HG02970 (cell line): Measurements from ENCODE around the gene HRG.
"Not testable (repeated sequence)": the region's sequence is repeated elsewhere in the genome, so short reads cannot be mapped to it uniquely, and the experiment has no call there.

ENCODE experiments used
- ATAC-seq: cut with Tn5 transposase; IDR thresholded peaks from one replicate; pipeline ENCODE4 v1.9.1; 2021; ENCODE audit warnings: mild to moderate bottlenecking, moderate library complexity, moderate number of reproducible peaks; ENCODE audit not compliant: unreplicated experiment, low FRiP score

The HRG gene

DNA sequence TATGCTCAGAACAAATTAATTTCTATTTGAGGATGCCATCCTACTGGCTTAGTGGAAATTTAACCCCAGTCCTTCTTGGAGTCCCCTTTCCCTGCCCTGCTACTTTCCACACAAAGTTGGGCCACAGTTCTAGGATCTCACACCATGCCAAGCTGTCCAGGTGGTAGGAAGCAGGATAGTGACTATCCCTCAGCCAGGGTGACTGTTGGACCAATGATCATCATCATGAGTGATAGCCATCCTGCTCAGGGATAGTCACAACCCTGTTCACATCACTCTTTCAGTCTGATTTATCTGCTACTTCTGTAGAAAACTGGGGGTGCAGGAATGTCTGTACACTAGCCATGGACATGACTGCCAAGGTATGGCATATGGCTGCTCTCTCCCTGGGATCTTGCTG is 12.8 kb downstream of the HRG start:
- ATAC-seq = no peak

DNA sequence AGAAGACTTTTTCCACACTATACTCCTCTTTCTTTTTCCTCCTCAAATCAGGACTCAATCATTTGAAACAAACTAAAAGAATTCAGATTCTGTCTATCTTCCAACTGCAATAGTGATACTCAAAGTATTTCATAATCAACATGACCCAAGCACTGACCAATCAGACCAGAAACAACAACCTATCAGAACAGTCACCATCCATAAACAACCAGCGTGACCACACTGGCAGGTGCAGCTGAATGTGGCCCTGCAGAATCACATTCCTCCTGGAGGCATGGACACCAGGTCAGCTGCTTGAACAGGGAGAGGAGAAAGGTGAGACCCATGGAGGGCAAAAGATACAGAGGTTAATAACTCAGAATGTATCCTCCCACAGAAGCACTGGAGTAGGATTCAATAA is 13.3 kb downstream of the HRG start:
- no peak for ATAC-seq

GRCh38 chr3:186680869-186681268 is 15.1 kb downstream of the HRG start:
- ATAC-seq = no peak

DNA sequence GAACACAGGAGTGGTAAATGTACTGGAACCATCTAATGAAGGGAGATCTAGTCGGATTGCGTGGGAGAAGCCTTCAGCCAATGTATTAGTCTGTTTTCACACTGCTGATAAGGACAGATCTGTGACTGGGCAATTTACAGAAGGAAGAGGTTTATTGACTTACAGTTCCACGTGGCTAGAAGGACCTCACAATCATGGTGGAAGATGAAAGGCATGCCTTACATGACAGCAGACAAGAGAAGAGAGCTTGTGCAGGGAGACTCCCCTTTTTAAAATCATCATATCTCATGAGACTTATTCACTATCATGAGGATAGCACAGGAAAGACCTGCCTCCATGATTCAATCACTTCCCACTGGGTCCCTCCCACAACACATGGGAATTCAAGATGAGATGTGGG is 17.0 kb downstream of the HRG start:
- no peak for ATAC-seq

GRCh38 chr3:186683979-186684378 is 18.2 kb downstream of the HRG start:
- no peak for ATAC-seq

DNA sequence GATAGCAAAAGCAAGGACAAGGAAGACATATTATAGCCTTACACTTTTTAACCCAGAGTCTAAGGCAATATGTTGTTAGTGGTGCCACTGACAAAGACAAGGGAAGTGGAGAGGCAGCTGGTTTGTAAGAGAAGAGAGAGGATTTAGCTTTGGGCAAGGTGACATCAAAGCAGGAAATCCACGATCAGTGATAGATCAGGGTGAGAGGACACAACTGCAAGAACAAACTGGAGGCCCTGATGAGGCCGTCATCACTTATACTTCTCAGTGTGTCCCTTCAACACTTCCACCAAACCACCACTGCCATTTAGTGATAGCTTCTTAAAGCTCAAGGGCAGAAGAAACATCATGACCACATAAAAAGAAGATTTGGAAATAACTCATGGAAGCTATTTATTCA is 20.7 kb downstream of the HRG start:
- ATAC-seq = not testable (repeated sequence)

GRCh38 chr3:186687120-186687651 is 21.4 kb downstream of the HRG start:
- no peak for ATAC-seq

DNA sequence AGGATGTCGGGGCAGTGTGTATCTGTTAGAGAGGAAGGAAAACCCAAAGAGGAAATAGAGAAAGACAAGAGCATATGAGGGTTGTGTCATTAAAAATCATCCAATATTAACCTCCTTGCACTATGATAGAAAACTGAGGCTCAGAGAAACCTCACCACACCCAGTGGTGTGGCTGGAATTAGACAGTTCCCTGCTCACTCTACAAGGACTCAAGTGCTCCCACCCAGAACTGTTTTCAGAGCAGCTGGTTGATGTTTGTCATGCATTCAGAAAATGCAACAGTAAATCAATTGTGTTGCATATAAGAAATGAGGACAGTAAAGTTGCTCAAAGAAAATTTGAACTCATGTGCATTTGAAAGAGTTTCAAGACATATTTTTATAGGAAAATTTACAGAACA is 24.5 kb downstream of the HRG start:
- ATAC-seq = not testable (repeated sequence)

DNA sequence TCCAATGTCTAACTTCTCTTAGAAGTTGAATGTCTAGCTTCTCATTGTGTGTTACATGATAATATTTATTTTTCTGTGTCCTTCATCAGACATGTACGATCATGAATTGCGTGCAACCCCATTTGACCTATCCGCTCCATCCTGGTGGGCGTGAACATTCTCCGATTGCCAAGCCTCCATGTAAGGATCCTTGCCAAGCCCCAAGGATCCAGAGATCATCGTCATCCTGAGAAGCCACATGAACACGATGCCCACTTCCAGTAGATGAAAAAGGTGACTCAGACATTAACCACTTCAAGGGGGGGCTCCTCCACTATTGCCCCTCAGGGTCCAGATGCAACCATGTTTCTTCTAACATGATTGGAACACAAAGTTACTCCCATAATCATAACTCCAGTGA is 25.9 kb downstream of the HRG start:
- ATAC-seq = no peak

GRCh38 chr3:186693843-186694242 is 28.0 kb downstream of the HRG start:
- no peak for ATAC-seq

- no peak for ATAC-seq
Measured at GRCh38 chr3:186694288-186695032, 28.6 kb downstream of the HRG start.

DNA sequence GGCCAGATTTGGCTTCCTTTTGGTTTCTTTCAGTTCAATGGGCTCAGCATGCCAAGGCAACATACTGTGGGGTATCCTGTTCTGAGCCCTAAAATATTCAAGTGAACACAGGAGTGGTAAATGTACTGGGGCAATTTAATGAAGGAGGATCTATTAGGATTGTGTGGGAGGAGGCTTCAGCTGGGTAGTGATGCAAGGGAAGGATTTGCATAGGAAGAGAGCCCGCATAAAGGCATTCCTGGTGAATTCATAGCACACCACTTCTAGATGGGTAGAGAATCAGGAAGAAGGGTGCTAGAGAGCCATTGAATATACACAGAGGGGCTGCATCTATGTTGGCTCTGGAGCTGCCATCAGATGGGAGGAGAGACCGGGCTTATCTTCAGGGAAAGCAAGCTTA is 30.7 kb downstream of the HRG start:
- ATAC-seq = no peak

GRCh38 chr3:186697510-186697909 is 31.7 kb downstream of the HRG start:
- no peak for ATAC-seq

- ATAC-seq = no peak
Measured at GRCh38 chr3:186700267-186700666, 34.5 kb downstream of the HRG start.

DNA sequence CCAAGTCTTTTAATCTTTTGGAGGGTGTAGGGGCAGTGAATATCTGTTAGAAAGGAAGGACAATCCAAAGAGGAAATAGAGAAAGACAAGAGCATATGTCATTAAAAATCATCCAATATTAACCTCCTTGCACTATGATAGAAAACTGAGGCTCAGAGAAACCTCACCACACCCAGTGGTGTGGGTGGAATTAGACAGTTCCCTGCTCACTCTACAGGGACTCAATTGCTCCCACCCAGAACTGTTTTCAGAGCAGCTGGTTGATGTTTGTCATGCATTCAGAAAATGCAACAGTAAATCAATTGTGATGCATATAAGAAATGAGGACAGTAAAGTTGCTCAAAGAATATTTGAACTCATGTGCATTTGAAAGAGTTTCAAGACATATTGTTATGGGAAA is 36.6 kb downstream of the HRG start:
- ATAC-seq = not testable (repeated sequence)

GRCh38 chr3:186705882-186706780 is 40.3 kb downstream of the HRG start:
- ATAC-seq = no peak

GRCh38 chr3:186708983-186709679 is 43.3 kb downstream of the HRG start:
- no peak for ATAC-seq

- ATAC-seq = not testable (repeated sequence)
Measured at GRCh38 chr3:186710694-186711093, 44.9 kb downstream of the HRG start.

DNA sequence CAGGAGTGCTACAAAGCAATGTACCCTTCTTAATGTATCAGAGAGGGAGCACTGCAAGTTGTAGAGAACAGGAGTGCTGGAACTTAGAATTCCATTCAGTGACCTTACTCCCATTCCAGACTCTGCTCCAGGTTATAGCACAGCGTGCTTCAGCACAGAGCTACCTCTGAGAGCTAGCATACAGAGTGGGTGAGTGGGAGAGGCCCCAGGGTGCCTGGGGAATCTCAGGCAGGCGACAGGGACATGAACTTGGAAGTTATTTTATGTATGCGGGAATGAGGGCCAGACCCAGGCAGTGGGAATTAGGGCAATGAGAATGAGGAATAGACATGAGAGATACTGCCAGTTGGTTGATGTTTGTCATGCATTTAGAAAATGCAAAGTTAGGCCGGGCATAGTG is 47.7 kb downstream of the HRG start:
- ATAC-seq = no peak

GRCh38 chr3:186717039-186717457 is 51.2 kb downstream of the HRG start, which contains the start of gene KNG1:
Gene KNG1 (plus strand): TSS chr3:186717359. CDS start chr3:186717543, 184 bp downstream.
- ATAC-seq = no peak
